CD4-positive, alpha-beta T cell (primary cell): ENCODE measurements around the gene TSHZ2. TPM values are rescaled to one million over a fixed set of nuclear protein-coding genes. Genes with fewer than 3 reads are reported as not detected.

ENCODE experiments used
- ATAC-seq: fragments of 200-7000 bp; cut with Tn5 transposase; one replicate; pipeline ENCODE4 v1.10.0; 2022; ENCODE audit warnings: mild to moderate bottlenecking; ENCODE audit not compliant: poor library complexity
- CTCF ChIA-PET: fragments of 350-600 bp; sonication (Branson Sonifier 250); formaldehyde crosslinking; loops from one replicate; lab custom pipeline; 2021; ENCODE audit warnings: antibody characterized with exemption, inconsistent platforms; lab: Charles Lee
- POLR2A ChIA-PET: fragments of 350-600 bp; sonication (Branson Sonifier 250); formaldehyde crosslinking; loops from one replicate; lab custom pipeline; 2021; ENCODE audit warnings: antibody characterized with exemption, inconsistent platforms; lab: Charles Lee
- DNase-seq, 14 experiments: peaks; one replicate each; pipeline ENCODE4 v3.0.0-alpha.2; 2013 to 2020; ENCODE audit warnings: mixed read lengths in 2 of 14
- H3K27ac ChIP-seq, 2 donors: one replicate each; pipeline versions ENCODE4 v1.5.1 to v1.7.0; 2013; ENCODE audit warnings: low read length in 2 of 2, low read depth in 1 of 2, mild to moderate bottlenecking in 1 of 2
- H3K27me3 ChIP-seq, 2 experiments: 1 replicate in 1 of 2; 2 replicates in 1 of 2; pipeline versions ENCODE4 v1.6.1 to v1.7.0; 2013; ENCODE audit warnings: low read length in 2 of 2, control low read depth in 1 of 2, mild to moderate bottlenecking in 1 of 2, moderate library complexity in 1 of 2; ENCODE audit not compliant: insufficient read depth in 2 of 2, control insufficient read depth in 1 of 2
- H3K36me3 ChIP-seq: one replicate; pipeline ENCODE4 v1.6.1; 2013; ENCODE audit warnings: low read length, control low read depth; ENCODE audit not compliant: insufficient read depth
- H3K4me1 ChIP-seq: one replicate; pipeline ENCODE4 v1.6.1; 2013; ENCODE audit warnings: low read length, control low read depth; ENCODE audit not compliant: insufficient read depth
- H3K4me3 ChIP-seq: one replicate; pipeline ENCODE4 v1.5.1; 2013; ENCODE audit warnings: mild to moderate bottlenecking, low read length, moderate library complexity
- H3K9me3 ChIP-seq, 2 experiments: 1 replicate in 1 of 2; 2 replicates in 1 of 2; pipeline versions ENCODE4 v1.6.1 to v1.7.0; 2013; ENCODE audit warnings: low read length in 2 of 2, mild to moderate bottlenecking in 2 of 2, control low read depth in 1 of 2, moderate library complexity in 1 of 2; ENCODE audit not compliant: control insufficient read depth in 1 of 2, insufficient read depth in 1 of 2
- H3K27ac Mint-ChIP-seq: one replicate; pipeline ENCODE4 v1.8.0; 2020; ENCODE audit warnings: mixed read lengths
- H3K27me3 Mint-ChIP-seq: one replicate; pipeline ENCODE4 v1.8.0; 2021; ENCODE audit warnings: mixed read lengths
- H3K36me3 Mint-ChIP-seq: one replicate; pipeline ENCODE4 v1.8.0; 2021; ENCODE audit warnings: low read depth, mixed read lengths
- H3K4me1 Mint-ChIP-seq: one replicate; pipeline ENCODE4 v1.8.0; 2021; ENCODE audit warnings: low read depth, mixed read lengths
- H3K4me3 Mint-ChIP-seq: one replicate; pipeline ENCODE4 v1.8.0; 2020; ENCODE audit warnings: mild to moderate bottlenecking, mixed read lengths
- H3K9me3 Mint-ChIP-seq: one replicate; pipeline ENCODE4 v1.8.0; 2020; ENCODE audit warnings: mixed read lengths
- CTCF ChIP-seq: fragments of 200-600 bp; IDR thresholded peaks from one replicate; pipeline ENCODE4 v1.8.0; 2022; ENCODE audit warnings: antibody characterized with exemption, mild to moderate bottlenecking
- intact Hi-C, 2 experiments: fragments of 100-400 bp; cut with DNase I in 1 of 2; cut with micrococcal nuclease in 1 of 2; formaldehyde crosslinking; loops; one replicate each; pipeline versions ENCODE4 v1.15.1 to v1.9.0; 2023 to 2025; cut with DNase I, micrococcal nuclease
- total RNA-seq, 174 experiments: library from RNA in 2 of 174; stranded (reverse) in 2 of 174; gene quantifications; one replicate each; pipeline ENCODE4 v1.2.3 and lab custom pipeline; 2021 to 2026

Gene TSHZ2
- total RNA-seq, 2 experiments from 2014 or later: 26.1 to 27.4 TPM

- ChIA-PET POLR2A (interaction anchor here (0.8 to 1.7 kb wide), 3 partner anchors 8 to 247 kb away, joined by 3 to 9 read pairs (median 3); no protein-coding TSS in a partner anchor), CTCF (no interaction called here)
- intact Hi-C loops: loop anchor here in 1 of 2 experiments (1.0 to 10.0 kb wide), 4 partner anchors 30 to 561 kb away; no protein-coding TSS in a partner anchor
- no peak for ATAC-seq
- Histone ChIP-seq H3K4me1 (peaks cover 5% of the 10 kb centered on the region), H3K9me3 (no peaks in the 10 kb centered on the region), H3K27me3 (peaks cover 0 to 8% of the 10 kb centered on the region in 2 experiments), H3K4me3 (peak overlapping the region; percentile 77), H3K36me3 (no peaks in the 10 kb centered on the region), H3K27ac (no peak overlapping the region)
- no peak for TF ChIP-seq CTCF
- Mint-ChIP-seq H3K4me1 (peaks cover 40% of the 10 kb centered on the region), H3K9me3 (no peaks in the 10 kb centered on the region), H3K27me3 (peaks cover 6% of the 10 kb centered on the region), H3K36me3 (peaks cover 29% of the 10 kb centered on the region), H3K4me3 (peak overlapping the region; percentile 83), H3K27ac (peak overlapping the region; percentile 89)
- DNase-seq: no peak
These were observed 514 bp upstream of the TSHZ2 start for GRCh38 chr20:52971498-52972189.

DNA sequence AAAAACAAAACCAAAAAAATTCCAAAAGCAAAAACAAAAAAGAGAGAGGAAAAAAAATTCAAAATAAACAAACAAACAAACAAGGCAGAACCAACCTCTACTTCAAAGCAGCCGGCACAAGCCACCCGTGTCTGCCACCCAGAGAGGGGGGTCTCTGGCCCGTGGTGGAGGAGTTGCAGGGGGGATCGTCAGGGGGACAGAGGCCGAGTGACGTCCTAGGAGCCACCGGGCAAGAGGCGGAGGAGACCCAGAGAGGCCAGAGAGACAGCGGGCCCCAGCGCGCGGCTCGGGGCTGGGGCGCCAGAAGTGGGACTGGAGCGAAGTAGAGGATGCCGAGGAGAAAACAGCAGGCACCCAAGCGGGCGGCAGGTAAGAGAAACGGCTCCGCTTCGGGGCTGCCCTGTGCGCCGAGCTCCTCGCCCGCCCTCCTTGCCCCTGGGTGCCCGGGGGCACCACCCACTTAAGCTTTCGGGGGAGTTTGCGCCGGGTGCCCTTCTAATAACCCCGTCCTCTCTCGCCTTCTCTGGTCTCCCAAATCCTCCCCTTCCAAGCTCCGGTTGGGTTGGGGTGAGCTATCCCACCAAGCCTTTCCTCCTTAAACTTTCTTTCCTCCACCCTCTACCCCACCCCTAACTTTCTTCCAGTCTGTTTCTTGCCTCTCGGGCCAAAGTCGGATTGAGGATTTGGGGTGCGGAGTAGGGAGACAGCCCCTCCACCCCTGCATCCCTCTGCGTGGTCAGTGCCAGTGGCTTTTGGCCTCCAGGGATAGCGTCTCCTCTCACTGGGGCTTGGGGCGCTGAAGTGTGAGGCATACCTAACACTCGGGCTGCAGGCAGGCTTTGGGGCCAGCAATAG, 1.0 kb downstream of the TSHZ2 start:
- no peak for TF ChIP-seq CTCF
- peak overlapping the region; percentile 95 for H3K4me3 Mint-ChIP-seq
- ChIA-PET CTCF (interaction anchor here (1.5 kb wide), 1 partner anchor 661 kb away, joined by 3 read pairs; no protein-coding TSS in a partner anchor), POLR2A (interaction anchor here (0.7 to 8.1 kb wide), 12 partner anchors 9 to 769 kb away, joined by 3 to 120 read pairs (median 3); no protein-coding TSS in a partner anchor)
- H3K9me3 Mint-ChIP-seq: no peaks in the 10 kb centered on the region
- Histone ChIP-seq H3K27me3 (peaks cover 0 to 5% of the 10 kb centered on the region in 2 experiments), H3K36me3 (no peaks in the 10 kb centered on the region), H3K9me3 (no peaks in the 10 kb centered on the region), H3K4me3 (peak overlapping the region; percentile 77), H3K27ac (peak overlapping the region; percentile 81 to 85), H3K4me1 (peaks cover 5% of the 10 kb centered on the region)
- H3K27ac Mint-ChIP-seq: peak overlapping the region; percentile 89
- peaks cover 29% of the 10 kb centered on the region for H3K36me3 Mint-ChIP-seq
- H3K27me3 Mint-ChIP-seq: peaks cover 6% of the 10 kb centered on the region
- DNase-seq: peak; percentile 18 to 63 (median 49)
- ATAC-seq: peak; percentile 39
- intact Hi-C loops: loop anchor here in 1 of 2 experiments (1.0 to 10.0 kb wide), 4 partner anchors 28 to 563 kb away; no protein-coding TSS in a partner anchor
- peaks cover 56% of the 10 kb centered on the region for H3K4me1 Mint-ChIP-seq

DNA sequence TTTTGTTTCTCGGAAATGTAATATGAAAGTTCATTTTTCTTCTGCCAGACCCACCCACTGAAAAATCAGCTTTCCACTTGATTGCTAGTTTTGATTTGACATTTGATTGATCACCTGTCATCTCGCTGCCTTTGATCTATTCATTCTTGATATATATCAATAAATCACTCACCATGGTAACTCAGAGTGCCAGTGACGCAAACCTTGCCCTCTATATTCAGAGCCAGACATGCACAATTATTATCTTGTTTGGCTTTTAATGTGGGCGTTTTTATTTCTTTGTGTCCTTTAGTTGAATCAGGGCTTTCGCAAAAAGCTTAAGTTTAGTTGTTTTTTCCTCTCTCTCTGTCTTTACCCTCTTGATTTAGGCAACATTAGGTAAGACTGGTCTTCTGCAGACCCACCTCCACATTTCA, 2.0 kb downstream of the TSHZ2 start:
- Histone ChIP-seq H3K4me1 (peaks cover 5% of the 10 kb centered on the region), H3K36me3 (no peaks in the 10 kb centered on the region), H3K4me3 (peak overlapping the region; percentile 77), H3K9me3 (no peaks in the 10 kb centered on the region), H3K27me3 (peaks cover 0 to 5% of the 10 kb centered on the region in 2 experiments), H3K27ac (peak overlapping the region; percentile 81 to 85)
- no peak for TF ChIP-seq CTCF
- Mint-ChIP-seq H3K36me3 (peaks cover 29% of the 10 kb centered on the region), H3K27ac (peak overlapping the region; percentile 89), H3K27me3 (peaks cover 6% of the 10 kb centered on the region), H3K9me3 (no peaks in the 10 kb centered on the region), H3K4me1 (peaks cover 61% of the 10 kb centered on the region), H3K4me3 (peak overlapping the region; percentile 95)
- intact Hi-C loops: loop anchor here in 1 of 2 experiments (5.0 to 10.0 kb wide), 2 partner anchors 103 to 241 kb away; no protein-coding TSS in a partner anchor
- ATAC-seq: peak; percentile 25
- ChIA-PET CTCF (no interaction called here), POLR2A (interaction anchor here (0.6 to 8.1 kb wide), 12 partner anchors 10 to 662 kb away, joined by 3 to 120 read pairs (median 4); no protein-coding TSS in a partner anchor)
- DNase-seq: peak in 10 of 14 experiments; percentile 14 to 84 (median 39)
